COR-L47 (cell line): ENCODE measurements around the gene RAB38.

Experiments
- DNase-seq: peaks from one replicate; lab custom pipeline; 2025; lab: John Stamatoyannopoulos, UW

RAB38 gene

GRCh38 chr11:88103337-88104206 is 71.7 kb downstream of the RAB38 start:
- DNase-seq = peak; percentile 22

GRCh38 chr11:88102598-88102934 is 72.7 kb downstream of the RAB38 start:
- no peak for DNase-seq

- no peak for DNase-seq
Observed at GRCh38 chr11:88101881-88102597, 73.2 kb downstream of the RAB38 start.

- DNase-seq = no peak
Observed at GRCh38 chr11:88100151-88100550, 75.1 kb downstream of the RAB38 start.

- DNase-seq = no peak
Observed at GRCh38 chr11:88098289-88098688, 77.0 kb downstream of the RAB38 start.

- no peak for DNase-seq
Observed at GRCh38 chr11:88089134-88089533, 86.1 kb downstream of the RAB38 start.

GRCh38 chr11:88087337-88087736 is 87.9 kb downstream of the RAB38 start:
- no peak for DNase-seq

GRCh38 chr11:88086297-88086696 is 88.9 kb downstream of the RAB38 start:
- no peak for DNase-seq

- no peak for DNase-seq
Observed at GRCh38 chr11:88070437-88070836, 104.8 kb downstream of the RAB38 start.

GRCh38 chr11:88068848-88069554 is 106.2 kb downstream of the RAB38 start:
- DNase-seq = no peak

GRCh38 chr11:88066090-88066489 is 109.2 kb downstream of the RAB38 start:
- DNase-seq = no peak

- DNase-seq = no peak
Observed at GRCh38 chr11:88064097-88064705, 111.0 kb downstream of the RAB38 start.
